HEK293 (cell line): ENCODE results near the gene CTSZ.

Experiments used
- CTCF ChIP-seq: fragments of 450-650 bp; formaldehyde crosslinking; IDR thresholded peaks from 2 replicates; pipeline ENCODE4 v1.5.1; 2016; ENCODE audit warnings: missing biosample characterization, missing genetic modification characterization
- PRDM1 ChIP-seq: fragments of 450-650 bp; formaldehyde crosslinking; IDR thresholded peaks from 2 replicates; pipeline ENCODE4; 2016; ENCODE audit warnings: missing biosample characterization, missing genetic modification characterization
- REST ChIP-seq: fragments of 450-650 bp; formaldehyde crosslinking; IDR thresholded peaks from 2 replicates; pipeline ENCODE4 v1.5.1; 2016; ENCODE audit warnings: missing biosample characterization, missing genetic modification characterization
- YY1 ChIP-seq: fragments of 450-650 bp; formaldehyde crosslinking; IDR thresholded peaks from 2 replicates; pipeline ENCODE4 v1.5.1; 2018; ENCODE audit warnings: missing biosample characterization, missing genetic modification characterization
- ZBTB49 ChIP-seq: fragments of 450-650 bp; formaldehyde crosslinking; IDR thresholded peaks from 2 replicates; pipeline ENCODE4 v1.5.1; 2016; ENCODE audit warnings: missing biosample characterization, missing genetic modification characterization, low read depth
- ZFP3 ChIP-seq: fragments of 450-650 bp; formaldehyde crosslinking; IDR thresholded peaks from 2 replicates; pipeline ENCODE4 v1.5.1; 2016; ENCODE audit warnings: low read depth, missing biosample characterization, missing genetic modification characterization
- ZNF184 ChIP-seq: fragments of 450-650 bp; IDR thresholded peaks from 2 replicates; pipeline ENCODE4 v1.5.1; 2018; ENCODE audit warnings: missing biosample characterization, mild to moderate bottlenecking, missing genetic modification characterization
- ZNF274 ChIP-seq, 2 experiments: fragments of 200-500 bp in 1 of 2; fragments of 450-650 bp in 1 of 2; sonication (Bioruptor generic) in 1 of 2; formaldehyde crosslinking in 1 of 2; IDR thresholded peaks; 2 replicates each; pipeline versions ENCODE4 v1.5.1 to v1.6.1; 2014 to 2016; ENCODE audit warnings: borderline replicate concordance in 1 of 2, inconsistent platforms in 1 of 2, low read length in 1 of 2, missing biosample characterization in 1 of 2, missing genetic modification characterization in 1 of 2
- ZSCAN30 ChIP-seq: fragments of 450-650 bp; IDR thresholded peaks from 2 replicates; pipeline ENCODE4 v1.5.1; 2018; ENCODE audit warnings: missing biosample characterization, mild to moderate bottlenecking, missing genetic modification characterization, moderate library complexity
- ZSCAN4 ChIP-seq: fragments of 450-650 bp; formaldehyde crosslinking; IDR thresholded peaks from 2 replicates; pipeline ENCODE4 v1.5.1; 2017; ENCODE audit warnings: missing biosample characterization, missing genetic modification characterization

GRCh38 chr20:58976061-58976730 lies 30.9 kb downstream of the CTSZ start:
- TF ChIP-seq CTCF (tag by site-specific recombination) = no peak
- TF ChIP-seq ZFP3 (tag by site-specific recombination) = no peak
- TF ChIP-seq ZNF184 = no peak
- no peak for TF ChIP-seq ZBTB49 (tag by site-specific recombination)
- TF ChIP-seq ZSCAN30 (tag by site-specific recombination) = no peak
- TF ChIP-seq ZNF274 (IDR thresholded peaks at IDR 0.05; ENCODE audit: low read length) = no peak
- no peak for TF ChIP-seq ZNF274 (tag by site-specific recombination; IDR thresholded peaks at IDR 0.05; ENCODE audit: borderline replicate concordance)
- no peak for TF ChIP-seq REST (tag by site-specific recombination)
- no peak for TF ChIP-seq ZSCAN4
- no peak for TF ChIP-seq YY1
- TF ChIP-seq PRDM1 = no peak
